ENCODE measurements around the gene ABCC10. TPM values are rescaled to one million over a fixed set of nuclear protein-coding genes. Genes with fewer than 3 reads are reported as not detected.
"Not testable (repeated sequence)": the region's sequence is repeated elsewhere in the genome, so short reads cannot be mapped to it uniquely, and the experiment has no call there.

ABCC10 gene
- total RNA-seq, 1 donor from 2014 or later: 45.6 TPM

GRCh38 chr6:43453831-43454230 is 26.5 kb downstream of the ABCC10 start:
- Mint-ChIP-seq H3K9me3 (no peaks in the 10 kb centered on the region), H3K27ac (no peak overlapping the region), H3K27me3 (ENCODE audit: low read depth) (peaks cover 20% of the 10 kb centered on the region), H3K4me3 (ENCODE audit: low read depth) (peak overlapping the region; percentile 72), H3K36me3 (ENCODE audit: low read depth) (peaks cover 18% of the 10 kb centered on the region), H3K4me1 (ENCODE audit: low read depth) (peaks cover 7% of the 10 kb centered on the region)
- intact Hi-C loops (cut with micrococcal nuclease): loop anchor here (1.0 kb wide), 1 partner anchor 52 kb away; no protein-coding TSS in a partner anchor
- no peak for DNase-seq (ENCODE audit: low spot score)

GRCh38 chr6:43454290-43454695 is 27.0 kb downstream of the ABCC10 start:
- Mint-ChIP-seq H3K9me3 (no peaks in the 10 kb centered on the region), H3K4me3 (ENCODE audit: low read depth) (peak overlapping the region; percentile 72), H3K4me1 (ENCODE audit: low read depth) (peaks cover 7% of the 10 kb centered on the region), H3K27ac (no peak overlapping the region), H3K36me3 (ENCODE audit: low read depth) (peaks cover 16% of the 10 kb centered on the region), H3K27me3 (ENCODE audit: low read depth) (peaks cover 20% of the 10 kb centered on the region)
- intact Hi-C loops (cut with micrococcal nuclease): loop anchor here (1.0 kb wide), 1 partner anchor 52 kb away; no protein-coding TSS in a partner anchor
- DNase-seq (ENCODE audit: low spot score): peak; percentile 46

DNA sequence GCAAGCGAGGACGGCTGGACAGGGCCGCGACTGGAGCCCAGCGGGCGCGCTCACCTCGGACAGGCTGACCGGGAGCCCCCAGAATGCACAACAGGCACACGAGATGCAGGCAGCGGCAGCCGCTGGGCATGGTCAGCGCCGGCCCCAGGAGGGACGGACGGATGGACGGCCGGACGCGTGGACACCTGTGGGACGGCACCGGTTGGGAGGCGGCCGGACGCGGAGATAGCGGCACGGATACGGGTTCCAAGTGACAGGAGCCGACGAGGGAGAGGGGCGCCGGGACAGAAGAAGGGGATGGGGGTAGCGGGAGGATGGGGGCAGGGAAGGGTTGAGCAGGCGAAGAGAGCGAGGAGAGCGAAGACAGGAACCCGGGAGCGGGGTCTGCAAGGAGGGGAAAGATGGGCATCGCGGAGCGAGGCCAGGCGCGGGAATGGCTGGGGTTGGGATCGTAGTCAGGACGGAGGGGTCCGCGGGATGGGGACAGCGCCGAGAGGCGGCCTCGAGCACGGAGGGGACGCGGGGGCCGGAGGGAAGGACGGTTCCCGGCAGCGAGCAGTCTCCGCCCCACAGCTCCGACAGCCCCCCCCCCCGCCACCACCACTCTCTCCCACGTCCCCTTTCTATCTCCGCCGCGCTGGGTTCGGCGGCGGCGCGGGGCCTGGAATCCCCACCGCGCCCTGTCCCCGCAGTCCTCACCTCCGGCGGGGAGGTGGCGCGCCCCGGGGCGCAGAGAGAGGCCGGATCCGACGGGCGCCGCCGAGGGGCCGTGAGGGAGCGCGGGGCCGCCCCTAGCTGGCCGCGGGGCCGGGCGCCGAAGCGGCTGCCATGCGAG is 27.6 kb downstream of the ABCC10 start:
- Mint-ChIP-seq H3K9me3 (no peaks in the 10 kb centered on the region), H3K4me3 (ENCODE audit: low read depth) (peak overlapping the region; percentile 72), H3K36me3 (ENCODE audit: low read depth) (peaks cover 16% of the 10 kb centered on the region), H3K27me3 (ENCODE audit: low read depth) (peaks cover 24% of the 10 kb centered on the region), H3K4me1 (ENCODE audit: low read depth) (peaks cover 7% of the 10 kb centered on the region), H3K27ac (no peak overlapping the region)
- intact Hi-C loops (cut with micrococcal nuclease): loop anchor here (1.0 kb wide), 2 partner anchors 25 to 51 kb away; no protein-coding TSS in a partner anchor
- no peak for DNase-seq (ENCODE audit: low spot score)

DNA sequence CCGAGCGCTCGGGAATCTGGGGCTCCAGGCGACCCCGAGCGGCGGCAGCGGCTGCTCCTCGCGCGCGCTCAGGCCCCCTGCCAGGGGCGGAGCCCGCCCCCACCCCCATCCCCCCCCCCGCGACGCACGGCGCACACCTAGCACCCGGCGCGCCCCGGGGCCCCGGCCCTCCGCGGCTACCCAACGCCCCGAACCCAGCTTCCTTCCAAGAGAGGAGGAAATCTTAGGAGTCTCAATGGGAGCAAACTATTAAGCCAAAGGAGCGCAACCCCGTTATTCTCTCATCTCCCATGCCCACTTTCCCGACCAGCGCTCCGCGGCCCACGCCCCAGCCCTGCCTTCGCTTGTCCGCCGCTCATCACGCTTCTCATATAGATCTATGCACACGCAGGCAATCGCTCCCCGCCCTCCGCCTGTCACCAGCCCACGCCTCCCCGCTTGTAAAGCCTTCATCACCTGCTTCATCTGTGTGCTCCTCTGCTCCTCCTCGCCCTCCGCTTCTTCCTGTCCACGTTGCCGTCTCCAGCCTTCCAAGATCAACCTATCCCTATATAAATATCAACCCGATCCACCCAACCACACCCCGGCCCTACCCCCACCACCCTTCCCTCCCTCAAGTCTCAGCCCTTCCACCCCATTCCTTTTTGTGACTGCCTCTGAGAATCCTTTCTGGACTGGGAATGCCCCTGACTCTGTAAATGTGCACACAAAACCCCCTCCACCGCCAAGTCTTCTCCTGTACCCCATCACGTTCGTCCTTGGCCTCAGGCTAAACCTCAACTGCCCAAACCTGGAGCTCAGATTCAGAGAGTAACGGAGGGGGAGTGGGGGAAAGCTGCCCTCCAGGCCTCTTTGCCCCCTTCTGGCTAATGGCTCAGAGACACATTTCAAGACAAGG is 28.4 kb downstream of the ABCC10 start, which contains the start of gene DLK2:
Gene DLK2 (minus strand): TSS at position 18 of the 898 bp plus-strand sequence. CDS start 723 bp downstream, outside the sequence.
- Mint-ChIP-seq H3K27me3 (ENCODE audit: low read depth) (peaks cover 24% of the 10 kb centered on the region), H3K9me3 (no peaks in the 10 kb centered on the region), H3K27ac (peak within 1 kb of the TSS; percentile 8), H3K4me3 (ENCODE audit: low read depth) (peak within 1 kb of the TSS; percentile 83), H3K4me1 (ENCODE audit: low read depth) (peaks cover 7% of the 10 kb centered on the region), H3K36me3 (ENCODE audit: low read depth) (peaks cover 16% of the 10 kb centered on the region)
- DNase-seq (ENCODE audit: low spot score): peak; percentile 23
- intact Hi-C loops (cut with micrococcal nuclease): loop anchor here (1.0 kb wide), 1 partner anchor 25 kb away; no protein-coding TSS in a partner anchor

- peaks cover 34% of the 10 kb centered on the region for H3K27me3 Mint-ChIP-seq (ENCODE audit: low read depth)
- no peak overlapping the region for H3K27ac Mint-ChIP-seq
- no peak for DNase-seq (ENCODE audit: low spot score)
- H3K4me1 Mint-ChIP-seq (ENCODE audit: low read depth): peaks cover 7% of the 10 kb centered on the region
- H3K36me3 Mint-ChIP-seq (ENCODE audit: low read depth): peaks cover 9% of the 10 kb centered on the region
- intact Hi-C loops (cut with micrococcal nuclease): no loop called here
- no peak overlapping the region for H3K4me3 Mint-ChIP-seq (ENCODE audit: low read depth)
- no peaks in the 10 kb centered on the region for H3K9me3 Mint-ChIP-seq
These were observed 30.3 kb downstream of the ABCC10 start for GRCh38 chr6:43457643-43458042.

GRCh38 chr6:43458154-43458553 is 30.8 kb downstream of the ABCC10 start:
- H3K27me3 Mint-ChIP-seq (ENCODE audit: low read depth): peaks cover 37% of the 10 kb centered on the region
- H3K4me3 Mint-ChIP-seq (ENCODE audit: low read depth); H3K9me3 Mint-ChIP-seq; DNase-seq (ENCODE audit: low spot score); H3K4me1 Mint-ChIP-seq (ENCODE audit: low read depth); H3K36me3 Mint-ChIP-seq (ENCODE audit: low read depth); intact Hi-C loops (cut with micrococcal nuclease); H3K27ac Mint-ChIP-seq: not testable (repeated sequence)

DNA sequence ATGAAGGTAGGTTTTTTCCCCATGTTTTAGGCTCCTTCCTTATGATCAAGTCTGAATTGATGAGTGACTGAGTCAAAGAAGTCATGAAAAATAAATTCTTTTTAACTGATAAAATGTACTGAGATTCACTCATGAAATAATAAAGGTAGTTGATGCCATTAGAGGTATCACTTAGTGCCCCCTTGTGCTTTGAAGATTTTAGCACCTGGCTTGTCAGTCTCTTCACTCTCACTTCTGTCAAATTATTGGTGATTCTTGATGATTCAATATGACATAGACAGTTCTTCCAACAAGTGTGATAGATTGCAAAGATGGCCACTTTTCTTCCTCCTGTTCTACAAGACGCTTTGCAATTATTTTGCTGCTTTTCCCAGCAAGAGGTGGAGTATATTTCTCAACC is 32.2 kb downstream of the ABCC10 start:
- Mint-ChIP-seq H3K4me3 (ENCODE audit: low read depth) (no peak overlapping the region), H3K4me1 (ENCODE audit: low read depth) (peaks cover 7% of the 10 kb centered on the region), H3K27ac (no peak overlapping the region), H3K36me3 (ENCODE audit: low read depth) (no peaks in the 10 kb centered on the region), H3K27me3 (ENCODE audit: low read depth) (peaks cover 37% of the 10 kb centered on the region), H3K9me3 (no peaks in the 10 kb centered on the region)
- no peak for DNase-seq (ENCODE audit: low spot score)
- intact Hi-C loops (cut with micrococcal nuclease): no loop called here

DNA sequence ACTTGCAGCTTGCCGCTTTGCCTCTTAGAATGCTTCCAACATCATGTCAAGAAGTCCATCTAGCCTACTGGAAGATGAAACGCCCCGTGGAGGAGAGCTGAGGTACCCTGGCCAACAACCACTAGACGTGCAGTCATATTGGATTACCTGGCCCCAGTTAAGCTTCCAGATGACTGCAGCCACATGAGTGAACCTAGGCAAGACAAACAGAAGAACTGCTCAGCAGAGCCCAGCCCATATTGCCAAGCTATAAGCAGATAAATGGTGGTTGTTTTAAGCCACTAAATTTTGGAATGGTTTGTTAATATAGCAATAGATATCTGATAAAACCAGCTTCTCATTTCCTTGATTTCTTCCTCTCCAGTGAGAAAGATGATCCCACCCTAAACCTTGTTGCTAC is 32.7 kb downstream of the ABCC10 start:
- DNase-seq (ENCODE audit: low spot score): no peak
- Mint-ChIP-seq H3K4me3 (ENCODE audit: low read depth) (no peak overlapping the region), H3K27me3 (ENCODE audit: low read depth) (peaks cover 37% of the 10 kb centered on the region), H3K36me3 (ENCODE audit: low read depth) (no peaks in the 10 kb centered on the region), H3K27ac (no peak overlapping the region), H3K9me3 (no peaks in the 10 kb centered on the region), H3K4me1 (ENCODE audit: low read depth) (peaks cover 7% of the 10 kb centered on the region)
- intact Hi-C loops (cut with micrococcal nuclease): no loop called here

DNA sequence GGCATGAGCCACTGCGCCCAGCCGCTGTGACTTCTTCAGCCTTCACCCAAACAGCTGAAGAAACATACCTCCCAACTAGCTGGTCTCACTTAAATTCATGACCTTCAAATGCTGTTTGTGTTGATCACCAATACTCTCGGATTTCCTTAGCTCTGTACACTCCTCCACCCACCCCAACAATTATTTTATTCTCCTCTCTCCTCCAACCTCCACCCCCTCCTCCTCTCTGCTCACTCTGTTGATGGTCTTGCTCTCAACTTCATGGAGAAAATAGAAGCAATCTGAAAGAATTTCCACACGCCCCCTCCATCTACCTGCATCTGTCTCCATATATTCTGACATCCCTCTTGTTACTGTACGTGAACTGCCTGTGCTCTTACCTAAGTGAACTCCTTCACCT is 34.6 kb downstream of the ABCC10 start:
- H3K27ac Mint-ChIP-seq: no peak overlapping the region

DNA sequence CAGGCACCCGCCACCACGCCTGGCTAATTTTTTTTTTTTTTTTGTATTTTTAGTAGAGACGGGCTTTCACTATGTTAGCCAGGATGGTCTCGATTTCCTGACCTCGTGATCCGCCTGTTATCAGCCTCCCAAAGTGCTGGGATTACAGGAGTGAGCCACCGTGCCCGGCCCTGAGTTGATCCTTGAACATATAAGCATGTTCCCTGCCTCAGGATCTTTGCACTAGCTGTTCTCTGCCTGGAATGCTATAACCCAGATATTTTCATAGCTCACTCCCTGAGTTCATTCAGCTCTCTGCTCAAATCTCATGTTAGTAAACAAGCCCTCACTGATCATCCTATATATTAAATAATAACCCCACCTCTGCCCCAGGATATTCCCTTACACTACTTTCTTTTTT is 37.0 kb downstream of the ABCC10 start:
- DNase-seq (ENCODE audit: low spot score): no peak
- Mint-ChIP-seq H3K36me3 (ENCODE audit: low read depth) (no peaks in the 10 kb centered on the region), H3K27ac (no peak overlapping the region), H3K9me3 (no peaks in the 10 kb centered on the region), H3K27me3 (ENCODE audit: low read depth) (peaks cover 28% of the 10 kb centered on the region), H3K4me1 (ENCODE audit: low read depth) (peaks cover 2% of the 10 kb centered on the region), H3K4me3 (ENCODE audit: low read depth) (no peak overlapping the region)
- intact Hi-C loops (cut with micrococcal nuclease): no loop called here

More for the DNA sequence above, 34.6 kb downstream of the ABCC10 start:
- peaks cover 2% of the 10 kb centered on the region for H3K4me1 Mint-ChIP-seq (ENCODE audit: low read depth)
- DNase-seq (ENCODE audit: low spot score): no peak
- no peaks in the 10 kb centered on the region for H3K36me3 Mint-ChIP-seq (ENCODE audit: low read depth)
- intact Hi-C loops (cut with micrococcal nuclease): no loop called here
- H3K27me3 Mint-ChIP-seq (ENCODE audit: low read depth): peaks cover 23% of the 10 kb centered on the region
- H3K4me3 Mint-ChIP-seq (ENCODE audit: low read depth): no peak overlapping the region
- no peaks in the 10 kb centered on the region for H3K9me3 Mint-ChIP-seq

- peaks cover 2% of the 10 kb centered on the region for H3K4me1 Mint-ChIP-seq (ENCODE audit: low read depth)
- H3K4me3 Mint-ChIP-seq (ENCODE audit: low read depth): no peak overlapping the region
- intact Hi-C loops (cut with micrococcal nuclease): no loop called here
- no peaks in the 10 kb centered on the region for H3K9me3 Mint-ChIP-seq
- peaks cover 24% of the 10 kb centered on the region for H3K27me3 Mint-ChIP-seq (ENCODE audit: low read depth)
- no peaks in the 10 kb centered on the region for H3K36me3 Mint-ChIP-seq (ENCODE audit: low read depth)
- no peak for DNase-seq (ENCODE audit: low spot score)
- no peak overlapping the region for H3K27ac Mint-ChIP-seq
These were observed 38.6 kb downstream of the ABCC10 start for GRCh38 chr6:43465948-43466347.

DNA sequence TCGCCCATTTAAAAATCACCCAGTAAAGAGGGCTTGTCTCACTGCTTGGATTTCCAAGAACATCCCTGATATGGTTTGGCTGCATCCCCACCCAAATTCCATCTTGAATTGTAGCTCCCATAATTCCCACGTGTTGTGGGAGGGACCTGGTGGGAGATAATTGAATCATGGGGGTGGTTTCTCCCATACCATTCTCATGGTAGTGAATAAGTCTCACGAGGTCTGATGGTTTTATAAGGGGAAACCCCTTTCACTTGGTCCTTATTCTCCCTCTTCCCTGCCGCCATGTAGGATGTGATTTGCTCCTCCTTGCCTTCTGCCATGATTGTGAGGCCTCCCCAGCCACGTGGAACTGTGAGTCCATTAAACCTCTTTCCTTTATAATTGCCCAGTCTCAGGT is 39.9 kb downstream of the ABCC10 start:
- peaks cover 22% of the 10 kb centered on the region for H3K27me3 Mint-ChIP-seq (ENCODE audit: low read depth)
- H3K27ac Mint-ChIP-seq; H3K36me3 Mint-ChIP-seq (ENCODE audit: low read depth); H3K4me3 Mint-ChIP-seq (ENCODE audit: low read depth); DNase-seq (ENCODE audit: low spot score); H3K4me1 Mint-ChIP-seq (ENCODE audit: low read depth); H3K9me3 Mint-ChIP-seq; intact Hi-C loops (cut with micrococcal nuclease): not testable (repeated sequence)

All from activated T-helper 2 cell treated with anti-CD3 and anti-CD28 coated beads, Interferon-gamma antibody, Interleukin-2, Interleukin-4, amounts not matched to agents 10 μg/mL and 5 μg/mL and 100 μg/mL, durations not matched to agents 14 hours and 24 hours and 36 hours (primary cell).